Measurements from ENCODE around the gene RAB11FIP3.

RAB11FIP3 gene

DNA sequence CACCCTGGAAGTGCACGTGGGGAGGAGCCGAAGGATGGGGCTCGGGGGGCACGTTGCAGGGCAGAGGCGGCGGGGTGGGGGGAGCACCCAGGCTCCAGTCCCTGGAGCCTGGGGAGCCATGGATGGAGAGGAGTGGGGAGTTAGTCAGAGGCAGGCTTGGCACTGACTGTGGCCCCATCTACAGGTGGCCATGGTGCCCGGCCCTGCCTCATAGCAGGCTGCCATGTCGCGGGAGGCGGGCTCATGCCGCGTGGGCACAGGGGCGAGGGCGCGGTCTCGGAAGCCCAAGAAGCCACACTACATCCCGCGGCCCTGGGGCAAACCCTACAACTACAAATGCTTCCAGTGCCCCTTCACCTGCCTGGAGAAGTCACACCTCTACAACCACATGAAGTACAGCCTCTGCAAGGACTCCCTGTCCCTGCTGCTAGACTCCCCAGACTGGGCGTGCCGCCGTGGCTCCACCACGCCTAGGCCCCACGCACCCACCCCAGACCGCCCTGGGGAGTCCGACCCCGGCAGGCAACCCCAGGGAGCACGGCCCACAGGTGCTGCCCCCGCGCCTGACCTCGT lies 137.7 kb downstream of the RAB11FIP3 start:
- DNase-seq (ENCODE audit: extremely low read depth in 1 of 2, low read depth in 1 of 2): no peak

DNA sequence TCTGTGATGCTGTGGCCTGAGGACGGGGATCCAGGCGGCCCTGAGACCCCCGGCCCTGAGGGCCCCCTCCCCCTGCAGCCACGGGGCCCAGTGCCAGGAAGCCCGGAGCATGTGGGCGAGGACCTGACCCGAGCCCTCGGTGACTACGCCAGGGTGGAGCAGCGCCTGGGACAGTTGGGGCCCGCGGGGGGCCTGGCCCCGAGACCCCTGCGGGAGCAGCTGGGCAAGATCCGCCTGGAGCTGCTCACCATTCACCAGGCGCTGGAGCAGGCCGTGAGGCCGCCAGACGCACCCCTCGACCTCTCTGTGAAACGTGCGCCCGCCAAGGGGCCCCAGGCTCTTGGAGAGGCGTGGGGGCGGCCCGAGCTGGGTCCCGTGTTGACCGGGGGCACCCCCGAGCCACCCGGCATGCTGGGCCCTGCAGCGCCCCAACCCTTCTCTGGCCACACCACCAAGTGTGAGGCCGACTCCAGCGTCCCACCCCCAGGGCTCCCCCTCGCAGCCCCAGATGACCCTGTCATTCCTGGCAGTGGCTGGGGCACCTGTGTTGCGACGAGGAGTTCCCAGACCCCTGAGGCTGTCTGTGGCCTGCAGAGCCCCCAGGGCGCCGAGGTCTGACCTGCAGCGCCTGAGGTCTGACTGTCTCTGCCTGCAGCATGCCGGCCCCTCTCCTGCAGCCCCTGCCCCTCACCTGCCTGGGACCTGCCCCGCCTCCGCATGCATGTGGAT lies 139.4 kb downstream of the RAB11FIP3 start:
- DNase-seq (ENCODE audit: extremely low read depth in 1 of 2, low read depth in 1 of 2): no peak

DNA sequence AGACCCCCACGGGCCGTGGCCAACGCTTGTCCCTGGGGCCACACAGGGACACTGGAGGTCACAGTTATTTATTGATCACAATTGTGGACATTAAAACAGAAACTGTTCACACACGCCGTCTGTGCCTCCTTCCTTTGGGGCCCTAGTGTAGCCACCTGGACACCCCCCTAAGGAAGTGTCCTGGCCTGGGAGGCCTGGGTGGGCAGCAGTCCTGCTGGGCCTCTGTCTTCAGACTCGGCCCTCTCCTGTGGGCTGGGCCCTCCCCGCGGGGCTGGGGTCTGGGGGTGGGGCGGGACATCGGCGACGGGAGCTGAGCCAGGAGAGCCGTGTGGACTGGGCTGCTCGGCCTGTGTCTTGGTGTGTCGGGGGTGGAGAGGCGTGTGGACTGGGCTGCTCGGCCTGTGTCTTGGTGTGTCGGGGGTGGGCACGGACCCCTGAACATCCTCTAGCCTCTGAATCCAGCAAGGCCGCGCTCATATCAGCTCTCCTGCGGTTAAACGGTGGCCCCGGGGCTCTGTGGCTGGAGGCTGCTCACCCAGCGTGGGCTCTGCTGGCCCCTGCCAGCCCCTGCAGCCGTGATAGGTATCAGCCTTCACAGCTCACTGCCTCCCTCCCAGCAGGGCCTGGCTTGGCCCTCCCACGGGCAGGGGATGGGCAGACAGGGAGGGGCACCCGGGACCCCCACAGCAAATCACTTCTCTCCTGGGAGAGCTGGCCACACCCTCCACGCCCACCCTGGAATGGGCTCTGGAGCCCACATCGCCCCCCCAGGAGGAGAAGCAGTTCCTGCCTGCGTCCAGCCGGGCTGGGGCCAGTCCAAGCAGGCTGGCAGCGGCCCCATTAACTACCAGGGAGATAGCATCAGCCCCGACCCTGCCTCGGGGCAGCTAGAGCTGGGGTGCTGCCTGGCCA lies 140.2 kb downstream of the RAB11FIP3 start:
- no peak for DNase-seq (ENCODE audit: extremely low read depth in 1 of 2, low read depth in 1 of 2)

DNA sequence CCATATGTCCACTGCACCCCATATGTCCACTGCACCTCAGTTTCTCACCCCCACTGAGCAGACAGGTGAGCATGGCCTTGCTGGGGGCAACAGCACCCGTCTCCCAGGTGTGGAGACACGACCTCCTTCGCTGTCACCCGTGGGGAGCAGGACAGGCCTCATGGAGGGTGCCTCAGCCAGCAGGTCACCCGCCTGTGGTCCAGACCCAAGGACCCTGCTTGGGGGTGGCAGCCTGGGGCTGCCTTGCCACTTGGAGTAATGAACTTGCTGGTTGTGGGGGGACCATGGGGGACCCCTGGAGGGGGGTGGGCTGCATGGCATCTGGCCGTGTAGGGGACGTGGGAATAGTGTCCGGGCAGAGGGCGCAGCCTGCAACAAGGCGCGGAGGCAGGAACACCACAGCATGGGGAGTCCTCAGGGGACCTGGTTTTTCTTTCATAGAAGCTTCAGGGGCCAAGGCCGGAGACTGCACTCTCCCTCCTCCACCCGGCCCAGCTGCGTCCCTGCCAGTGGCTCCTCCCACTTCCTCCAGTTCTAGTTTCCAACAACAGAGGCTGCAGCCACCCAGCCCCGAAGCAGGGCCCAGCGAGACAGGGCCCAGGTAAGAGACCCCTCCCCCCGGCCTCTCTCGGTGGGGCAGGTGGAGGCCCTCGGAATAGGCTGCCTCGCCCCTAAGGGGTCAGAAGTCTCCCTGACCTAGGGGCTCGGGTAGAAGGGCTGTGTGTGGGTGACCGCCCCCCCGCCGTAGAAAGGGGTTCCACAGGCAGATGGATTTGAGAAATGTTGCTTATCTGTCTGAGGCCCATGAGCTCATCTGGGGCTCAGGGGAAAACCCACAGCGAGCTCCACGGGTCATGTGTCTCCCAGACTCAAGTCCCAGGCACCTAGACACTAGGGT lies 141.3 kb downstream of the RAB11FIP3 start, which contains the start of gene NHLRC4:
NHLRC4 (plus strand) TSS at position 531 of the 898 bp plus-strand sequence. CDS start 1,043 bp downstream, outside the sequence.
- no peak for DNase-seq (ENCODE audit: extremely low read depth in 1 of 2, low read depth in 1 of 2)

DNA sequence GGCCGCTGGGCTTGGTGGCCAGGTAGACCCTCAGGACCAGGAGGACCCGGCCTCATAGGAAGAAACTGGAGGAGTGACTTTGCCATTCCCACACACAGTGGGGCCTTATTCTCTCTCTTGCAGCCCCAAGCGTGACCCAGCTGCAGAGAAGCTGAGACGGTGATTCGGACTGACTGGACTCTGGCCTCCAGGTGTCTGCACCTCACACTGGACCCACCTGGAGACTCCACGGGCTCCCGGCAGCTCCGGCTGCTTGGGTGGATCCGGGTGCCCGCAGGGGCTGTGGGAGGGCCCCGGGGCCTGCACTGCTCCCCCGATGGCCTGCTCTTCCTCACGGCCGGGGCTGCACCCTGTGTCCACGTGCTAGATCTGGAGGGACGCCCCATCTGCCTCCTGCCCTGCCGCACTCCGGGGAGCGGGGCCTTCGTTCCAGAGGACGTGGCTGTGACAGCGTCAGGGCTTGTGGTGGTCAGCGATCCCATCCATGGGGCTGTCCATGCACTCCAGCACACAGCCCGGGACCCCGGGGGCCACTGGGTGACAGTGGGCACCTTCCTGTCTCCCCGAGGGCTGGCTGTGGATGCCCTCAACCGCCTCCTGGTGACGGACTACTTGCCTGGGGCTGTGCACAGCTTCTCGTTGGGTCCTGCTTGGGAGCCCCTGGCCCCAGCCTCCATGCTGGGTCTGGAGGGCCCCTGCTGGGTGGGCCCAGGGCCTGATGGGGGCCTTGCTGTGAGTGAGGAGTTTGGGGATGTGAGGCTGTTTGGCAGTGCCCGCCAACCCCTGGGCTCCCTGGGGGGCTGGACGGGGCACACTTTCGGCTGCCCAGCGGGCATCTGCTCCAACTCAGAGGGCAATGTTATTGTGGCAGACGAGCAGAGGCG lies 142.2 kb downstream of the RAB11FIP3 start:
- no peak for DNase-seq (ENCODE audit: extremely low read depth in 1 of 2, low read depth in 1 of 2)

DNA sequence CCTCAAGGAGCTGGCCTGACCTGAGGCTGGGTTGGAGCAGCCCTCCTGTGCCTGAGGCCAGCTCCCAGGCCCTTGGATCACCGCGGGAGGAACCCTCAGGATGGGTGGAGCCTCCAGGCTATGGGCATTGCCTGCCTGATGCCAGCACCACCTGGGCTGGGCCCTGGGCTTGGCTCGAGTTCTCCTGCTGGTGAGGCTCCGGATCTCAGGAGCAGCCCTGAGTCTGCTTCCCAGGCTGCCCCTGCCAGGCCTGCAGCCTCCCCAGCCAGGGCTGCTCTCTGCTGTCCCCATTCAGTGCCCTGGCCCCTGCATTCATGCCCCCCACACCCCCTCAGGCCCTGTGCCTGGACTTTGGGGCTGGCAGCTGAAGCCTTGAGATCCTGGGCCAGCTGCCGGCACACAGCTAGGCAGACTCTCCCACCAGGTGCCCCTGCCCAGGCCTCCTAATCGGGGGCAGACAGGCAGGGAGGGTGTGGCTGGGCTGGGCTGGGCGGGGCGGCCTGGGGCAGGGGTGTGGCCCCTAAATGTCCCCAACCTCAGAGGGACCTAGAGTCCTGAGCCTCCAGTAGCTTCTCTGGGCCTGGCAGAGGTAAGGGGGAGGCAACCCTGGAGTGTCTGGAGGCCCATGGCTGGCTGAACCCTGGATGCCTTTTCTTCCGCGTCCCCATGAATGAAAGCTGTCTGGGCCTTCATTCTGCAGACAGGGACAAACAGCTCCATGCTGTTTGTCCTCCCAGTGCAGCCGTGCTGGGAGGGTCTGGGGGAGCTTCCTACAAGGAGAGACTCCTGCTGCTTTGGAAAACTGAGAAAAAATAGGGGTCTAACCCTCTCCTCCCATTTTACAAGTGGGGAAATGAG lies 143.2 kb downstream of the RAB11FIP3 start:
- DNase-seq (ENCODE audit: extremely low read depth in 1 of 2, low read depth in 1 of 2): no peak

DNA sequence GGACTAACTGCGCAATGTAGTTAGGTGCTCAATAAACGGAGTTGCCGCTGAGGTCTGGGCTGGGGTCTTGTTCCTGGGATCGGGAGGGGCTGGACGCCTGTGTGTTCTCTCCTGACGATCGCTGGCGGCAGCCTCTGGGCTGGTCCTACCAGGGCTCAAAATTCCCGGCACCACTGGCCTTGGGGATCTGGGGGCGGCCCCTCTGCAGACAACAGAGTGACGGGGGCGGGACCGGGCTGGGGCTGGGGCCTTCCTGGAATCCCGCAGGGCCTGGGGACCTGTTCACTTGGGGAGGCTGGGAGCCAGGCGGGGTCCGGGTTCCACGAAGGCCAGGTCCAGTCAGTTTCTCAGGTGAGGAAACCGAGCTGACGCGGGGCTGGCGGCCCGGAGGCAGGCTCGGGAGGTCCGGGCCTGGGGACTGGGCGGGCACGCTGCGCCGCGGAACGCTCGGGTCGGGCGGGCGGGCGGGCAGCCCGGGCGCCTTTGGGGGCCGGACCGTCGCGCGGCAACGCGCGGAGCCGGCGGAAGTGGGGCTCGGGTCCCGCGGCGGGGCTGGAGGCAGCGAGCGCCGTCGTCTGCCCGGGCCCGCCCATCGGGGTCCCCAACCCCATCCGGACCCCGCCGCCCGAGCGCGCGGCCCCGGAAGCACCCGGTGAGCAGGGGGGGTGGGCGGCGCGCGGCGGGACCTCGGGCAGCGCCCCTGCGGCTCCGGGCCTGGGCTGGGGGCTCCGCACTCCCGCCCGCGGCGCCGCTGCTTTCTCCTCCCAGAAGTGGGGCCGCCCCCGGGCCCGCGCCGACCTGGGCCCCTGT lies 144.2 kb downstream of the RAB11FIP3 start, which contains the start of gene PIGQ:
PIGQ (plus strand) TSS at position 524 of the 810 bp plus-strand sequence. CDS start 4,107 bp downstream, outside the sequence.
- DNase-seq (ENCODE audit: extremely low read depth in 1 of 2, low read depth in 1 of 2): peak in 1 of 2 donors; percentile 50

Measured in activated CD8-positive, alpha-beta memory T cell treated with anti-CD3 and anti-CD28 coated beads for 1 hour (primary cell).